OCI-LY7 (cell line): ENCODE measurements around the gene RPL22. TPM values are rescaled to one million over a fixed set of nuclear protein-coding genes. Genes with fewer than 3 reads are reported as not detected.

Experiments
- BruUV-seq: library from RNA; stranded (reverse); fragments of 400-500 nt; replicated peaks from 2 replicates; lab custom pipeline; 2021; lab: Mats Ljungman, UMichigan
- CTCF ChIA-PET: fragments of 300-600 bp; sonication (Branson Sonifier 250); formaldehyde crosslinking; loops from one replicate; lab custom pipeline; 2022; ENCODE audit warnings: antibody characterized with exemption; ENCODE audit not compliant: unreplicated experiment; lab: Charles Lee
- POLR2A ChIA-PET: fragments of 300-600 bp; sonication (Branson Sonifier 250); formaldehyde crosslinking; loops from one replicate; lab custom pipeline; 2022; ENCODE audit warnings: antibody characterized with exemption; lab: Charles Lee
- DNase-seq: peaks from one replicate; pipeline ENCODE4 v3.0.0-alpha.2; 2015; ENCODE audit warnings: low spot score
- H2AFZ ChIP-seq: fragments of 200-600 bp; sonication (generic), shearing (Covaris generic); 2 replicates; pipeline ENCODE4 v1.6.1; 2014; ENCODE audit warnings: mild to moderate bottlenecking, antibody characterized with exemption, low read length, moderate library complexity
- H3K27ac ChIP-seq: fragments of 200-600 bp; sonication (generic); 2 replicates; pipeline ENCODE4 v1.5.1; 2014; ENCODE audit warnings: mixed run types, low read depth, mild to moderate bottlenecking, moderate library complexity, low read length, inconsistent platforms; ENCODE audit not compliant: poor library complexity, severe bottlenecking
- H3K36me3 ChIP-seq: fragments of 200-600 bp; sonication (generic); 2 replicates; pipeline ENCODE4 v1.6.1; 2014; ENCODE audit warnings: mild to moderate bottlenecking, antibody characterized with exemption, low read length, moderate library complexity, mixed read lengths; ENCODE audit not compliant: insufficient read depth
- H3K4me1 ChIP-seq: fragments of 200-600 bp; sonication (generic); 2 replicates; pipeline ENCODE4 v1.5.1; 2014; ENCODE audit warnings: mild to moderate bottlenecking, low read length; ENCODE audit not compliant: insufficient read depth, poor library complexity, severe bottlenecking
- H3K4me2 ChIP-seq: fragments of 200-600 bp; sonication (generic); 2 replicates; pipeline ENCODE4 v1.6.1; 2014; ENCODE audit warnings: mild to moderate bottlenecking, low read length
- H3K4me3 ChIP-seq: fragments of 200-600 bp; sonication (generic); 2 replicates; pipeline ENCODE4 v1.5.1; 2014; ENCODE audit warnings: mild to moderate bottlenecking, low read depth, low read length; ENCODE audit not compliant: poor library complexity, severe bottlenecking
- H3K79me2 ChIP-seq: fragments of 200-600 bp; sonication (generic); 2 replicates; pipeline ENCODE4 v1.6.1; 2016; ENCODE audit warnings: low read depth, mild to moderate bottlenecking, low read length, moderate library complexity, mixed read lengths; ENCODE audit not compliant: insufficient read depth
- H3K9me2 ChIP-seq: fragments of 200-600 bp; sonication (generic); 2 replicates; pipeline ENCODE4 v1.6.1; 2016; ENCODE audit warnings: mild to moderate bottlenecking, low read length, mixed read lengths; ENCODE audit not compliant: insufficient read depth
- H3K9me3 ChIP-seq: fragments of 200-600 bp; sonication (generic); 2 replicates; pipeline ENCODE4 v1.6.1; 2014; ENCODE audit warnings: mild to moderate bottlenecking, mixed run types, low read length, mixed read lengths
- H4K20me1 ChIP-seq: fragments of 200-600 bp; sonication (generic); 2 replicates; pipeline ENCODE4 v1.6.1; 2014; ENCODE audit warnings: mild to moderate bottlenecking, antibody characterized with exemption, low read length, moderate library complexity, mixed read lengths; ENCODE audit not compliant: insufficient read depth
- EZH2phosphoT487 ChIP-seq: fragments of 200-600 bp; sonication (generic); IDR thresholded peaks from 2 replicates; pipeline ENCODE4 v1.6.1; 2018; ENCODE audit warnings: low read depth, borderline replicate concordance, mild to moderate bottlenecking, mixed run types, antibody characterized with exemption, low read length, moderate library complexity, mixed read lengths
- intact Hi-C: fragments of 100-400 bp; cut with micrococcal nuclease; formaldehyde crosslinking; loops from one replicate; pipeline ENCODE4 v1.10.0; 2022; ENCODE audit not compliant: unreplicated experiment
- total RNA-seq, 2 experiments: library from RNA; depleted of rRNA in 1 of 2; stranded (reverse); fragments of >200 nt in 1 of 2; shearing (Covaris generic) in 1 of 2; gene quantifications; 2 replicates each; pipeline ENCODE4 v1.2.3, GENCODE V29; 2014 to 2022
- TF ChIP-seq, protein P1 (sequence below): fragments of 200-600 bp; sonication (generic); conservative IDR thresholded peaks from 2 replicates; pipeline ENCODE4 v1.5.1; 2014; ENCODE audit warnings: mild to moderate bottlenecking, antibody characterized with exemption, low read length, moderate library complexity, mixed read lengths

RPL22 gene
- total RNA-seq, 2 experiments from 2014 or later = 249 to 589 TPM

DNA sequence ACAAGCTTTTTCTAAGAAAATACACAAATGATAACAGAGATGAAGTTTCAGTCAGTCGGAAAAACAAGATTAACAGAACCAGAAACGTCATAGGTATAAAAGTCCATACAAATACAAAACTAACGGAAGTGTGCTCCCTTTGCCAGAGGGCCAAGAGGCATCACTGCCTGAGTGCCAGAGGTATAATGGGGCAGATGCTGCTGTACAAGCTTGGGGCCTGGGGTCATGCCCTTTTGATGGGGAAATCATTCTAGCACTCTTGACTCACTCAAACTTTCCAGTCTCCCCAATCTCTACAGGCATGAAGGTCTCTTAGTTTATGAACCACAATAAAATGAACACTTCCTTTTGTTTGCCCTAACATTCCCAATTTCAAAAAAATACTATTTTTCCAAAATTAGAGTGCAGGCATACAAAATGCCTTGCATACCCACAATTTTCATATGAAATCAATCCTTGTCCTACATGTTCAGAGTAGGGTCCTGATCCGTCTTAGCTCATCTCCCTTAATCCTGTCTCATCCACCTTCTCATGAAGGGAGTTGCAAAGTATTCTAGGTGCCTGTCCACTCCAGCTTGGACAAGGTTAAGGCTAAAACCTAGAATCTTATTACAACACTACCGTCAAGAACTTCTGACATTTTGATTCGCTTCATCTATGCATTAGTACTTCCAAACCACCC, 1.5 kb downstream of the RPL22 start:
- H4K20me1 ChIP-seq = peaks cover 24% of the 10 kb centered on the region
- ChIA-PET CTCF (interaction anchor here (1.0 kb wide), 1 partner anchor 13 kb away, joined by 3 read pairs; no protein-coding TSS in a partner anchor), POLR2A (no interaction called here)
- H2AFZ ChIP-seq = no peak overlapping the region
- H3K4me2 ChIP-seq = peak overlapping the region; percentile 96
- no peak for DNase-seq
- intact Hi-C loops = loop anchor here (2.0 to 5.0 kb wide), 2 partner anchors 39 to 205 kb away; partner anchors contain the start of genes ICMT and NPHP4
- no peaks in the 10 kb centered on the region for H3K9me2 ChIP-seq
- H3K27ac ChIP-seq = peak overlapping the region; percentile 53
- H3K79me2 ChIP-seq = peaks cover 63% of the 10 kb centered on the region
- H3K9me3 ChIP-seq = no peaks in the 10 kb centered on the region
- TF ChIP-seq EZH2phosphoT487 = no peak
- TF ChIP-seq, protein P1, sequence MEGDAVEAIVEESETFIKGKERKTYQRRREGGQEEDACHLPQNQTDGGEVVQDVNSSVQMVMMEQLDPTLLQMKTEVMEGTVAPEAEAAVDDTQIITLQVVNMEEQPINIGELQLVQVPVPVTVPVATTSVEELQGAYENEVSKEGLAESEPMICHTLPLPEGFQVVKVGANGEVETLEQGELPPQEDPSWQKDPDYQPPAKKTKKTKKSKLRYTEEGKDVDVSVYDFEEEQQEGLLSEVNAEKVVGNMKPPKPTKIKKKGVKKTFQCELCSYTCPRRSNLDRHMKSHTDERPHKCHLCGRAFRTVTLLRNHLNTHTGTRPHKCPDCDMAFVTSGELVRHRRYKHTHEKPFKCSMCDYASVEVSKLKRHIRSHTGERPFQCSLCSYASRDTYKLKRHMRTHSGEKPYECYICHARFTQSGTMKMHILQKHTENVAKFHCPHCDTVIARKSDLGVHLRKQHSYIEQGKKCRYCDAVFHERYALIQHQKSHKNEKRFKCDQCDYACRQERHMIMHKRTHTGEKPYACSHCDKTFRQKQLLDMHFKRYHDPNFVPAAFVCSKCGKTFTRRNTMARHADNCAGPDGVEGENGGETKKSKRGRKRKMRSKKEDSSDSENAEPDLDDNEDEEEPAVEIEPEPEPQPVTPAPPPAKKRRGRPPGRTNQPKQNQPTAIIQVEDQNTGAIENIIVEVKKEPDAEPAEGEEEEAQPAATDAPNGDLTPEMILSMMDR = no peak
- peak overlapping the region; percentile 93 for H3K4me3 ChIP-seq
- H3K4me1 ChIP-seq = peaks cover 31% of the 10 kb centered on the region
- peaks cover 63% of the 10 kb centered on the region for H3K36me3 ChIP-seq
- BruUV-seq = no TSS peak

DNA sequence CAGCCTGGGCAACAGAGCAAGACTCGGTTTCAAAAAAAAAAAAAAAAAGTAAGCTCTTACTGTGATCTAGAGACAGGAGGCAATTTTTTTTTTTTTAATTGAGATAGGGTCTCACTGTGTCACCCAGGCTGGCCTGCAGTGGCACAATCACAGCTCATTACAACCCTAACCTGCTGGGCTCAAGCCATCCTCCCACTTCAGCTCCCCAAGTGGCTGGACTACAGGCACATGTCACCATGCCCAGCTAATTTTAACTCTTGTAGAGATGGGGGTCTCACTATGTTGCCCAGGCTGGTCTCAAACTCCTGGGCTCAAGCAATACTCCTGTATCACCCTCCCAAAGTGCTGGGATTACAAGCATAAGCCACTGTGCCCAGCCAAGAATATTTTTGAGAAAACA, 7.4 kb downstream of the RPL22 start:
- Histone ChIP-seq H3K27ac (no peak overlapping the region), H3K36me3 (peaks cover 97% of the 10 kb centered on the region), H3K4me2 (no peak overlapping the region), H3K9me3 (no peaks in the 10 kb centered on the region), H4K20me1 (peaks cover 9% of the 10 kb centered on the region), H3K9me2 (no peaks in the 10 kb centered on the region), H2AFZ (no peak overlapping the region), H3K79me2 (peaks cover 73% of the 10 kb centered on the region), H3K4me1 (peaks cover 2% of the 10 kb centered on the region), H3K4me3 (no peak overlapping the region)
- BruUV-seq = no TSS peak
- TF ChIP-seq, protein P1 = no peak
- TF ChIP-seq EZH2phosphoT487 = no peak
- ChIA-PET POLR2A (interaction anchor here (1.1 kb wide), 1 partner anchor 25 kb away, joined by 3 read pairs; no protein-coding TSS in a partner anchor), CTCF (no interaction called here)
- intact Hi-C loops = no loop called here
- no peak for DNase-seq

DNA sequence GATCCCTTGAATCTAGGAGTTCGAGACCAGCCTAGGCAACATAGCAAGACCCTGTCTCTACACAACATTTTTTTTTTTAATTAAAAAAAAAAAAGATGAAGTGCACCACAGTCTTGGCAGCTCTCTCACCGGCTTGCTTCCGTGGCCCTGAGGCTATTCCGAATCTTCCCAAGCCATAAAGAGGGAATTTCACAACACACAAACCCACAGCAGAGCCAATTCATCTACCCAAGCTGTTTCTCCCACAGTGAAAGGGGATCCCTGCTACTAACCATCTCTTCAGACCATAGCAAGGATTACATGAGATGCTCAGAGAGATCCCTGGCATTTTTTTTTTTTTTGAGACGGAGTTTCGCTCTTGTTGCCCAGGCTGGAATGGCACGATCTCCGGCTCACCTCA, 10.9 kb downstream of the RPL22 start:
- no peak overlapping the region for H3K4me2 ChIP-seq
- H3K4me3 ChIP-seq = no peak overlapping the region
- intact Hi-C loops = no loop called here
- DNase-seq = no peak
- no peak overlapping the region for H2AFZ ChIP-seq
- TF ChIP-seq EZH2phosphoT487 = no peak
- TF ChIP-seq, protein P1 = no peak
- H3K79me2 ChIP-seq = peaks cover 43% of the 10 kb centered on the region
- no peak overlapping the region for H3K27ac ChIP-seq
- no peaks in the 10 kb centered on the region for H3K4me1 ChIP-seq
- CTCF ChIA-PET = no interaction called here
- no TSS peak for BruUV-seq
- H3K36me3 ChIP-seq = peaks cover 88% of the 10 kb centered on the region
- no peaks in the 10 kb centered on the region for H3K9me2 ChIP-seq
- POLR2A ChIA-PET = interaction anchor here (0.9 kb wide), 1 partner anchor 8 kb away, joined by 3 read pairs; no protein-coding TSS in a partner anchor
- peaks cover 4% of the 10 kb centered on the region; the same call in 1 of the 2 replicates for H4K20me1 ChIP-seq
- H3K9me3 ChIP-seq = no peaks in the 10 kb centered on the region
